Measurements from ENCODE around the gene CCNB2. TPM values are rescaled to one million over a fixed set of nuclear protein-coding genes. Genes with fewer than 3 reads are reported as not detected.

Gene CCNB2
- total and polyA plus RNA-seq, 2 donors (not counting 1 experiment from before 2014, with no cell fraction given), result 18.5 to 19.3 TPM

- Histone ChIP-seq H4K20me1 (ENCODE audit: control insufficient read depth, extremely low read depth, insufficient read depth, low read length) (no peaks in the 10 kb centered on the region), H3K27ac (ENCODE audit: insufficient read depth, low read length) (no peak overlapping the region), H3K9me3 (ENCODE audit: control insufficient read depth, insufficient read depth, low read depth, low read length) (no peaks in the 10 kb centered on the region), H3K27me3 (ENCODE audit: control insufficient read depth, insufficient read depth, low read length) (no peaks in the 10 kb centered on the region), H3K4me2 (ENCODE audit: extremely low read depth, insufficient read depth, low read length) (no peak overlapping the region), H3K79me2 (ENCODE audit: control insufficient read depth, insufficient read depth, low read length) (no peaks in the 10 kb centered on the region), H3K4me3 (replicated peaks in 1 of 4; ENCODE audit: control extremely low read depth in 1 of 4, insufficient read depth in 1 of 4, low read depth in 3 of 4, low read length in 4 of 4) (no peak overlapping the region), H3K9ac (ENCODE audit: insufficient read depth, low read length) (no peak overlapping the region), H3K4me1 (ENCODE audit: control insufficient read depth, extremely low read depth, insufficient read depth, low read length) (no peaks in the 10 kb centered on the region), H3K36me3 (ENCODE audit: control insufficient read depth, insufficient read depth, low read length) (peaks cover 2% of the 10 kb centered on the region), H2AFZ (ENCODE audit: low read length) (no peak overlapping the region)
- no peak for DNase-seq (ENCODE audit: low read depth in 2 of 2)
- no peak for TF ChIP-seq CTCF (conservative IDR thresholded peaks at IDR 0.05 in 1 of 2, IDR thresholded peaks at IDR 0.05 in 1 of 2; ENCODE audit: low read depth in 1 of 2, low read length in 2 of 2)
- TF ChIP-seq EZH2 (IDR thresholded peaks at IDR 0.05; ENCODE audit: low read length, missing control alignments), result no peak
These were observed 17.2 kb upstream of the CCNB2 start for GRCh38 chr15:59087731-59088130.

GRCh38 chr15:59094077-59094476, 10.9 kb upstream of the CCNB2 start:
- H3K4me1 ChIP-seq (ENCODE audit: control insufficient read depth, extremely low read depth, insufficient read depth, low read length), result no peaks in the 10 kb centered on the region
- H2AFZ ChIP-seq (ENCODE audit: low read length), result no peak overlapping the region
- no peaks in the 10 kb centered on the region for H4K20me1 ChIP-seq (ENCODE audit: control insufficient read depth, extremely low read depth, insufficient read depth, low read length)
- H3K36me3 ChIP-seq (ENCODE audit: control insufficient read depth, insufficient read depth, low read length), result peaks cover 4% of the 10 kb centered on the region
- no peak overlapping the region for H3K27ac ChIP-seq (ENCODE audit: insufficient read depth, low read length)
- DNase-seq (ENCODE audit: low read depth in 2 of 2), result no peak
- no peak overlapping the region for H3K4me3 ChIP-seq (replicated peaks in 1 of 4; ENCODE audit: control extremely low read depth in 1 of 4, insufficient read depth in 1 of 4, low read depth in 3 of 4, low read length in 4 of 4)
- TF ChIP-seq EZH2 (IDR thresholded peaks at IDR 0.05; ENCODE audit: low read length, missing control alignments) (no peak), CTCF (conservative IDR thresholded peaks at IDR 0.05 in 1 of 2, IDR thresholded peaks at IDR 0.05 in 1 of 2; ENCODE audit: low read depth in 1 of 2, low read length in 2 of 2) (no peak)
- H3K9me3 ChIP-seq (ENCODE audit: control insufficient read depth, insufficient read depth, low read depth, low read length), result no peaks in the 10 kb centered on the region
- no peak overlapping the region for H3K9ac ChIP-seq (ENCODE audit: insufficient read depth, low read length)
- no peaks in the 10 kb centered on the region for H3K27me3 ChIP-seq (ENCODE audit: control insufficient read depth, insufficient read depth, low read length)
- no peaks in the 10 kb centered on the region for H3K79me2 ChIP-seq (ENCODE audit: control insufficient read depth, insufficient read depth, low read length)
- no peak overlapping the region for H3K4me2 ChIP-seq (ENCODE audit: extremely low read depth, insufficient read depth, low read length)

- no peak overlapping the region for H3K4me2 ChIP-seq (ENCODE audit: extremely low read depth, insufficient read depth, low read length)
- H3K27ac ChIP-seq (ENCODE audit: insufficient read depth, low read length), result no peak overlapping the region
- H3K79me2 ChIP-seq (ENCODE audit: control insufficient read depth, insufficient read depth, low read length), result no peaks in the 10 kb centered on the region
- H3K36me3 ChIP-seq (ENCODE audit: control insufficient read depth, insufficient read depth, low read length), result peaks cover 4% of the 10 kb centered on the region
- H2AFZ ChIP-seq (ENCODE audit: low read length), result no peak overlapping the region
- no peak overlapping the region for H3K9ac ChIP-seq (ENCODE audit: insufficient read depth, low read length)
- H3K27me3 ChIP-seq (ENCODE audit: control insufficient read depth, insufficient read depth, low read length), result no peaks in the 10 kb centered on the region
- no peaks in the 10 kb centered on the region for H4K20me1 ChIP-seq (ENCODE audit: control insufficient read depth, extremely low read depth, insufficient read depth, low read length)
- H3K9me3 ChIP-seq (ENCODE audit: control insufficient read depth, insufficient read depth, low read depth, low read length), result no peaks in the 10 kb centered on the region
- no peak overlapping the region for H3K4me3 ChIP-seq (replicated peaks in 1 of 4; ENCODE audit: control extremely low read depth in 1 of 4, insufficient read depth in 1 of 4, low read depth in 3 of 4, low read length in 4 of 4)
- TF ChIP-seq EZH2 (IDR thresholded peaks at IDR 0.05; ENCODE audit: low read length, missing control alignments) (no peak), CTCF (conservative IDR thresholded peaks at IDR 0.05 in 1 of 2, IDR thresholded peaks at IDR 0.05 in 1 of 2; ENCODE audit: low read depth in 1 of 2, low read length in 2 of 2) (no peak)
- H3K4me1 ChIP-seq (ENCODE audit: control insufficient read depth, extremely low read depth, insufficient read depth, low read length), result no peaks in the 10 kb centered on the region
- DNase-seq (ENCODE audit: low read depth in 2 of 2), result no peak
These were observed 8.5 kb upstream of the CCNB2 start for GRCh38 chr15:59096429-59096828.
